GM19468 (cell line): ENCODE data around the gene FSD1L.

Source experiments
- ATAC-seq: cut with Tn5 transposase; IDR thresholded peaks from one replicate; pipeline ENCODE4 v1.9.1; 2021; ENCODE audit warnings: mild to moderate bottlenecking, moderate library complexity, moderate number of reproducible peaks; ENCODE audit not compliant: unreplicated experiment; ENCODE audit errors: extremely low read depth

FSD1L gene

GRCh38 chr9:105447814-105448812 is at the start of gene FSD1L:
FSD1L (plus strand) TSS chr9:105448034; CDS start chr9:105448221, 187 bp downstream.
- peak; percentile 88 for ATAC-seq

GRCh38 chr9:105399117-105399516 is 48.7 kb upstream of the FSD1L start:
- no peak for ATAC-seq

- no peak for ATAC-seq
These were observed 46.2 kb upstream of the FSD1L start for GRCh38 chr9:105401651-105402050.

- no peak for ATAC-seq
These were observed 44.1 kb upstream of the FSD1L start for GRCh38 chr9:105403552-105404248.

- ATAC-seq = peak; percentile 94
These were observed 42.2 kb upstream of the FSD1L start for GRCh38 chr9:105405514-105406131.

GRCh38 chr9:105406369-105406768 is 41.5 kb upstream of the FSD1L start:
- ATAC-seq = no peak

GRCh38 chr9:105413525-105413924 is 34.3 kb upstream of the FSD1L start:
- ATAC-seq = no peak

GRCh38 chr9:105414947-105415661 is 32.7 kb upstream of the FSD1L start:
- no peak for ATAC-seq

GRCh38 chr9:105415662-105415980 is 32.2 kb upstream of the FSD1L start:
- no peak for ATAC-seq

GRCh38 chr9:105416840-105417239 is 31.0 kb upstream of the FSD1L start:
- ATAC-seq = no peak

GRCh38 chr9:105418588-105419500 is 29.0 kb upstream of the FSD1L start:
- no peak for ATAC-seq

GRCh38 chr9:105419816-105420597 is 27.8 kb upstream of the FSD1L start:
- ATAC-seq = no peak

- ATAC-seq = no peak
These were observed 26.7 kb upstream of the FSD1L start for GRCh38 chr9:105421154-105421553.

GRCh38 chr9:105421864-105422263 is 26.0 kb upstream of the FSD1L start:
- ATAC-seq = no peak

GRCh38 chr9:105425816-105426433 is 21.9 kb upstream of the FSD1L start:
- no peak for ATAC-seq

GRCh38 chr9:105426657-105427056 is 21.2 kb upstream of the FSD1L start:
- no peak for ATAC-seq

- no peak for ATAC-seq
These were observed 16.2 kb upstream of the FSD1L start for GRCh38 chr9:105431424-105432246.
